Tibial nerve (tissue), 4 donors: ENCODE results near the gene JAG2. TPM values are rescaled to one million over a fixed set of nuclear protein-coding genes. Genes with fewer than 3 reads are reported as not detected.

Experiments used
- DNase-seq, 2 donors: peaks; one replicate each; pipeline ENCODE4 v3.0.0-alpha.2; 2019; ENCODE audit warnings: low spot score in 2 of 2
- H3K27ac ChIP-seq, 4 donors: fragments of 200-600 bp; sonication (generic) in 3 of 4; one replicate each; pipeline ENCODE4 v1.5.1; 2017 to 2019; ENCODE audit warnings: mild to moderate bottlenecking in 1 of 4
- H3K27me3 ChIP-seq, 2 donors: fragments of 200-600 bp; sonication (generic) in 1 of 2; one replicate each; pipeline versions ENCODE4 v1.5.1 to v1.6.0; 2017 to 2019
- H3K36me3 ChIP-seq, 3 donors: fragments of 200-600 bp; sonication (generic); one replicate each; pipeline ENCODE4 v1.5.1; 2018 to 2019
- H3K4me1 ChIP-seq, 4 donors: fragments of 200-600 bp; sonication (generic) in 3 of 4; one replicate each; pipeline ENCODE4 v1.5.1; 2017 to 2019
- H3K4me3 ChIP-seq, 4 donors: fragments of 200-600 bp; sonication (generic) in 3 of 4; one replicate each; pipeline ENCODE4 v1.5.1; 2017 to 2019; ENCODE audit warnings: mild to moderate bottlenecking in 1 of 4, moderate library complexity in 1 of 4
- H3K9me3 ChIP-seq, 4 donors: fragments of 200-600 bp; sonication (generic) in 3 of 4; one replicate each; pipeline ENCODE4 v1.5.1; 2017 to 2019
- EP300 ChIP-seq, 2 donors: sonication (generic); formaldehyde crosslinking; IDR thresholded peaks; one replicate each; pipeline ENCODE4 v1.6.1; 2017; ENCODE audit warnings: antibody characterized with exemption in 2 of 2, mild to moderate bottlenecking in 1 of 2
- POLR2A ChIP-seq, 2 donors: fragments of 450-650 bp; IDR thresholded peaks; one replicate each; pipeline ENCODE4 v1.6.1; 2017; ENCODE audit warnings: antibody characterized with exemption in 2 of 2, mild to moderate bottlenecking in 2 of 2, moderate library complexity in 2 of 2
- WGBS, 2 donors: methylation state at CpG; one replicate each; pipeline ENCODE4 v1.1.5; 2018; 5-methylcytosine and 5-hydroxymethylcytosine counted together
- total RNA-seq, 4 donors: library from RNA; depleted of rRNA; stranded (reverse); fragments of >200 nt; gene quantifications; one replicate each; pipeline ENCODE4 v1.1.0, GENCODE V29; 2016
- TF ChIP-seq, protein P1 (sequence below), 5 experiments: fragments of 200-600 bp in 3 of 5; fragments of 450-650 bp in 2 of 5; sonication (generic) in 3 of 5; IDR thresholded peaks; one replicate each; pipeline ENCODE4 v1.5.1; 2016 to 2019; ENCODE audit warnings: antibody characterized with exemption in 5 of 5, mild to moderate bottlenecking in 3 of 5, moderate library complexity in 2 of 5

Gene JAG2
- total RNA-seq, 4 donors from 2014 or later = 7.4 to 13.8 (median 12.8) TPM

GRCh38 chr14:105171004-105171673, 2.6 kb upstream of the JAG2 start:
- Histone ChIP-seq H3K4me3 (no peak overlapping the region), H3K9me3 (no peaks in the 10 kb centered on the region), H3K36me3 (no peaks in the 10 kb centered on the region), H3K27ac (no peak overlapping the region), H3K27me3 (peaks cover 0 to 37% of the 10 kb centered on the region in 2 donors), H3K4me1 (peaks cover 0 to 40% (median 3%) of the 10 kb centered on the region in 4 donors)
- no peak for DNase-seq
- WGBS, 2 donors = 27 to 60% methylated on average over 1 to 10 of the region's 19 CpGs
- TF ChIP-seq POLR2A (IDR thresholded peaks at IDR 0.05) = no peak
- TF ChIP-seq, protein P1, sequence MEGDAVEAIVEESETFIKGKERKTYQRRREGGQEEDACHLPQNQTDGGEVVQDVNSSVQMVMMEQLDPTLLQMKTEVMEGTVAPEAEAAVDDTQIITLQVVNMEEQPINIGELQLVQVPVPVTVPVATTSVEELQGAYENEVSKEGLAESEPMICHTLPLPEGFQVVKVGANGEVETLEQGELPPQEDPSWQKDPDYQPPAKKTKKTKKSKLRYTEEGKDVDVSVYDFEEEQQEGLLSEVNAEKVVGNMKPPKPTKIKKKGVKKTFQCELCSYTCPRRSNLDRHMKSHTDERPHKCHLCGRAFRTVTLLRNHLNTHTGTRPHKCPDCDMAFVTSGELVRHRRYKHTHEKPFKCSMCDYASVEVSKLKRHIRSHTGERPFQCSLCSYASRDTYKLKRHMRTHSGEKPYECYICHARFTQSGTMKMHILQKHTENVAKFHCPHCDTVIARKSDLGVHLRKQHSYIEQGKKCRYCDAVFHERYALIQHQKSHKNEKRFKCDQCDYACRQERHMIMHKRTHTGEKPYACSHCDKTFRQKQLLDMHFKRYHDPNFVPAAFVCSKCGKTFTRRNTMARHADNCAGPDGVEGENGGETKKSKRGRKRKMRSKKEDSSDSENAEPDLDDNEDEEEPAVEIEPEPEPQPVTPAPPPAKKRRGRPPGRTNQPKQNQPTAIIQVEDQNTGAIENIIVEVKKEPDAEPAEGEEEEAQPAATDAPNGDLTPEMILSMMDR (IDR thresholded peaks at IDR 0.05) = no peak
- TF ChIP-seq EP300 (IDR thresholded peaks at IDR 0.05) = no peak

DNA sequence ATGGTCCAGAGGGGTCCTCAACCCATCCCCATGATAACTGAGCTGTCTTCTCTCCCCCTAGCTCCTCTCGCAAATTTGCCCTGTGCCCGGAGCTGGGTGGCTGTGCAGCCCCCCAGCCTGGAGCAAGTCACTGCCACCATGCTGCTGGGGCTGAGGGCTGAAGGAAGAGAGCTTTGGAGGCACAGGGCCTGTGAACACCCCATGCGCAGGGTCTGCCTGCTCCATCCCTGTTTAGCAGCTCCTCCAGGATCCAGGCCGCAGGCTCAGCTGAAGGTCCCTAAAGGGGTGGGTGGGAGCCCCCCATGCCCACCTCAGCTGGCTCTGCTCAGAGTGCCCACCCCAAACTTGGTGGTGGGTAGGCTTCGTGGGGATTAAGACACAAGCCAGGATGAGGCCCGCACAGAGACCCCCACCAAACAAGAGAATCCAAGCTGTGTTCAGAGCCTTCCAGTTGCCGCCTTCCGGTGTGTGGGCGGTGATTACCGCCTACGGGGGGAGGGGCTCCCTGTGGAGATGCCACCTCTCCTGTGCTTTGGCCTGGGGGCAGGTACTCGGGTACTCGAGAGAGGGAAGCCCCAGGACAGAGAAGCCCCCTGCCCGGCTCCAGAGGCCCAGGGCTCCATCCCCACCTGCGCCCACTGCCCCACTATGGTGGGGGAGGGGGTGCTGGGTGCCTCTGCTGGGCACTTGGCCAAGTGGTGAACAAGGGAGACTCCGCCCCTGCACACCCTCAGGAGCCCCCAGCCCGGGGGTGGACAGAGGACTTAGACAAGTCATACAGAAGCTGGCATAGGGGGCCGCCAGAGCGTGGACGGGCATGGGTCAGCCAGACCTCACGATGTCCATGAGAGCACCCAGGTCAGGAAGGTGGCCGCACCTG, 1.4 kb upstream of the JAG2 start:
- WGBS, 2 donors = 66 to 69% methylated on average over 18 to 19 of the region's 22 CpGs
- H3K27me3 ChIP-seq = peaks cover 0 to 44% of the 10 kb centered on the region in 2 donors

GRCh38 chr14:105168979-105169507, 467 bp upstream of the JAG2 start:
- Histone ChIP-seq H3K36me3 (no peaks in the 10 kb centered on the region), H3K27me3 (peaks cover 0 to 44% of the 10 kb centered on the region in 2 donors), H3K27ac (no peak overlapping the region), H3K4me3 (peak overlapping the region in 2 of 4 donors; percentile 15 to 47), H3K4me1 (peaks cover 0 to 37% (median 3%) of the 10 kb centered on the region in 4 donors), H3K9me3 (no peaks in the 10 kb centered on the region)
- TF ChIP-seq EP300 (IDR thresholded peaks at IDR 0.05) (no peak), POLR2A (IDR thresholded peaks at IDR 0.05) (no peak)
- TF ChIP-seq, protein P1 (IDR thresholded peaks at IDR 0.05) = peak in 4 of 5 experiments; percentile 8 to 33 (median 19)
- no peak for DNase-seq
- 15 to 38% methylated on average over 12 to 25 of the region's 54 CpGs for WGBS, 2 donors

More for the DNA sequence above, 1.4 kb upstream of the JAG2 start:
- Histone ChIP-seq H3K4me1 (peaks cover 0 to 40% (median 3%) of the 10 kb centered on the region in 4 donors), H3K9me3 (no peaks in the 10 kb centered on the region), H3K27ac (no peak overlapping the region), H3K4me3 (no peak overlapping the region), H3K36me3 (no peaks in the 10 kb centered on the region)
- TF ChIP-seq, protein P1 (IDR thresholded peaks at IDR 0.05) = no peak
- TF ChIP-seq EP300 (IDR thresholded peaks at IDR 0.05) = no peak
- TF ChIP-seq POLR2A (IDR thresholded peaks at IDR 0.05) = no peak
- no peak for DNase-seq

GRCh38 chr14:105168093-105168420, 519 bp downstream of the JAG2 start:
- H3K27me3 ChIP-seq = peaks cover 0 to 44% of the 10 kb centered on the region in 2 donors
- WGBS, 2 donors = no CpG with 5 or more reads among the region's 46 CpGs
- TF ChIP-seq, protein P1 (IDR thresholded peaks at IDR 0.05) = no peak
- TF ChIP-seq EP300 (IDR thresholded peaks at IDR 0.05) (no peak), POLR2A (IDR thresholded peaks at IDR 0.05) (no peak)
- H3K9me3 ChIP-seq = no peaks in the 10 kb centered on the region
- no peaks in the 10 kb centered on the region for H3K36me3 ChIP-seq
- no peak for DNase-seq
- peak overlapping the region in 3 of 4 donors; percentile 21 to 52 (median 37) for H3K4me3 ChIP-seq
- H3K27ac ChIP-seq = no peak overlapping the region
- H3K4me1 ChIP-seq = peaks cover 0 to 37% (median 3%) of the 10 kb centered on the region in 4 donors
